GM19328 (cell line): ENCODE data around the gene TMEM132D.
"Not testable (repeated sequence)": the region's sequence is repeated elsewhere in the genome, so short reads cannot be mapped to it uniquely, and the experiment has no call there.

Experiments used
- ATAC-seq: cut with Tn5 transposase; IDR thresholded peaks from one replicate; pipeline ENCODE4 v1.9.1; 2021; ENCODE audit warnings: mild to moderate bottlenecking, moderate library complexity; ENCODE audit not compliant: unreplicated experiment

Gene TMEM132D

GRCh38 chr12:129903956-129904829, at the start of gene TMEM132D:
TSS of gene TMEM132D (minus strand) at chr12:129904025.
- no peak for ATAC-seq

GRCh38 chr12:129949651-129950050, 45.8 kb upstream of the TMEM132D start:
- no peak for ATAC-seq

GRCh38 chr12:129941618-129942017, 37.8 kb upstream of the TMEM132D start:
- ATAC-seq, result no peak

- no peak for ATAC-seq
Observed at GRCh38 chr12:129938089-129938488, 34.3 kb upstream of the TMEM132D start.

GRCh38 chr12:129937426-129937825, 33.6 kb upstream of the TMEM132D start:
- no peak for ATAC-seq

- no peak for ATAC-seq
Observed at GRCh38 chr12:129928643-129929042, 24.8 kb upstream of the TMEM132D start.

GRCh38 chr12:129927316-129927900, 23.6 kb upstream of the TMEM132D start:
- ATAC-seq, result no peak

GRCh38 chr12:129911428-129912049, 7.7 kb upstream of the TMEM132D start:
- peak; percentile 85 for ATAC-seq

GRCh38 chr12:129909051-129910020, 5.5 kb upstream of the TMEM132D start:
- no peak for ATAC-seq

GRCh38 chr12:129903092-129903945, 506 bp downstream of the TMEM132D start:
- no peak for ATAC-seq

- no peak for ATAC-seq
Observed at GRCh38 chr12:129902371-129903091, 1.3 kb downstream of the TMEM132D start.

- no peak for ATAC-seq
Observed at GRCh38 chr12:129901254-129901653, 2.6 kb downstream of the TMEM132D start.

GRCh38 chr12:129900306-129900705, 3.5 kb downstream of the TMEM132D start:
- ATAC-seq, result no peak

GRCh38 chr12:129899045-129899444, 4.8 kb downstream of the TMEM132D start:
- ATAC-seq, result not testable (repeated sequence)

- ATAC-seq, result no peak
Observed at GRCh38 chr12:129893691-129894090, 10.1 kb downstream of the TMEM132D start.

GRCh38 chr12:129887101-129887500, 16.7 kb downstream of the TMEM132D start:
- no peak for ATAC-seq

- ATAC-seq, result no peak
Observed at GRCh38 chr12:129886541-129886940, 17.3 kb downstream of the TMEM132D start.

GRCh38 chr12:129885287-129885686, 18.5 kb downstream of the TMEM132D start:
- ATAC-seq, result no peak

- ATAC-seq, result no peak
Observed at GRCh38 chr12:129877411-129877810, 26.4 kb downstream of the TMEM132D start.
